ENCODE measurements around the gene DSCAML1. TPM values are rescaled to one million over a fixed set of nuclear protein-coding genes. Genes with fewer than 3 reads are reported as not detected.

DSCAML1 gene
- total and polyA plus RNA-seq, 10 of the 15 experiments (the other 5 are each of a cell fraction or from before 2014, with no cell fraction given), result 0.03 to 0.18 (median 0.06) TPM; not detected in 1

DNA sequence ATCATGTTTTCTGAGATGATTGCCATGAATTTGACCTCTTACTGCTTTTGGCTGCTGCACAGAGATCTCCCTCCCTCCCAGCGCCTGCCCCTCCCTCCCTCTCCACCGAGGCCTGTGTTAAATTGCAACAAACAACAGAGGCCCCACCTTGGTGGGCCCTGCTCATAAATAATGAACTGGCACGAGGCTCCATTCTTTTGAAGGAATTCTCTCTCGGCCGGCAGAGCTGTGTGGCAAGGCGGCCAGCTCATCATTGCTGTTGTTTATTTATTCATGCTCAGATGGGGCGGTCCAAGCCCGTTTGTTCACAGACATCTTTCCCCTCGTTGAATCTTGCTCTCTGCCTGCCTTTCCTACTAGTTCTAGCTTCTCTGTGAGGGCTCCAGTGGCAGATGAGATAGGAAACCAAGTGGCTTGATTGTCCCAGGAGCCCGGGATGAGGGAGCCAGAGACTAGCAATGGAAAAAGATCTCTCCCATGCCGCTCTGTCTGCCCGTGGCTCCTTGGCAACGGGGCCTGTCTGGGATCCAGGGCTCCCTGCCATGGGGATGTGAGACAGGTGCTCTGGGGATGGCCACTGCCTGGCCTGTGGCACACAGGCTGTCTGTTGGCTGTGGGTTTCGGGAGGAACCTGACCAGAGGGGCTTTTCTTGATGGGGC lies 192.6 kb downstream of the DSCAML1 start (continued):
- TF ChIP-seq ZZZ3 (IDR thresholded peaks at IDR 0.05; ENCODE audit: control insufficient read depth, insufficient read length, low read depth) (no peak), ESRRA (IDR thresholded peaks at IDR 0.05; ENCODE audit: low read length) (no peak), RELA (IDR thresholded peaks at IDR 0.05; ENCODE audit: borderline replicate concordance, partially characterized antibody) (no peak)
- TF ChIP-seq, protein P1, sequence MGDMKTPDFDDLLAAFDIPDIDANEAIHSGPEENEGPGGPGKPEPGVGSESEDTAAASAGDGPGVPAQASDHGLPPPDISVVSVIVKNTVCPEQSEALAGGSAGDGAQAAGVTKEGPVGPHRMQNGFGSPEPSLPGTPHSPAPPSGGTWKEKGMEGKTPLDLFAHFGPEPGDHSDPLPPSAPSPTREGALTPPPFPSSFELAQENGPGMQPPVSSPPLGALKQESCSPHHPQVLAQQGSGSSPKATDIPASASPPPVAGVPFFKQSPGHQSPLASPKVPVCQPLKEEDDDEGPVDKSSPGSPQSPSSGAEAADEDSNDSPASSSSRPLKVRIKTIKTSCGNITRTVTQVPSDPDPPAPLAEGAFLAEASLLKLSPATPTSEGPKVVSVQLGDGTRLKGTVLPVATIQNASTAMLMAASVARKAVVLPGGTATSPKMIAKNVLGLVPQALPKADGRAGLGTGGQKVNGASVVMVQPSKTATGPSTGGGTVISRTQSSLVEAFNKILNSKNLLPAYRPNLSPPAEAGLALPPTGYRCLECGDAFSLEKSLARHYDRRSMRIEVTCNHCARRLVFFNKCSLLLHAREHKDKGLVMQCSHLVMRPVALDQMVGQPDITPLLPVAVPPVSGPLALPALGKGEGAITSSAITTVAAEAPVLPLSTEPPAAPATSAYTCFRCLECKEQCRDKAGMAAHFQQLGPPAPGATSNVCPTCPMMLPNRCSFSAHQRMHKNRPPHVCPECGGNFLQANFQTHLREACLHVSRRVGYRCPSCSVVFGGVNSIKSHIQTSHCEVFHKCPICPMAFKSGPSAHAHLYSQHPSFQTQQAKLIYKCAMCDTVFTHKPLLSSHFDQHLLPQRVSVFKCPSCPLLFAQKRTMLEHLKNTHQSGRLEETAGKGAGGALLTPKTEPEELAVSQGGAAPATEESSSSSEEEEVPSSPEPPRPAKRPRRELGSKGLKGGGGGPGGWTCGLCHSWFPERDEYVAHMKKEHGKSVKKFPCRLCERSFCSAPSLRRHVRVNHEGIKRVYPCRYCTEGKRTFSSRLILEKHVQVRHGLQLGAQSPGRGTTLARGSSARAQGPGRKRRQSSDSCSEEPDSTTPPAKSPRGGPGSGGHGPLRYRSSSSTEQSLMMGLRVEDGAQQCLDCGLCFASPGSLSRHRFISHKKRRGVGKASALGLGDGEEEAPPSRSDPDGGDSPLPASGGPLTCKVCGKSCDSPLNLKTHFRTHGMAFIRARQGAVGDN (IDR thresholded peaks at IDR 0.05), result no peak

- Histone ChIP-seq H2AFZ (ENCODE audit: control insufficient read depth, low read depth, low read length) (no peak overlapping the region), H3K4me3 (no peak overlapping the region), H4K20me1 (ENCODE audit: control insufficient read depth, insufficient read depth) (no peaks in the 10 kb centered on the region), H3K79me2 (ENCODE audit: control insufficient read depth, insufficient read depth, low read length) (no peaks in the 10 kb centered on the region), H3K4me2 (ENCODE audit: control insufficient read depth, insufficient read depth) (no peak overlapping the region), H3K4me1 (ENCODE audit: control insufficient read depth, insufficient read depth, low read length) (peaks cover 23% of the 10 kb centered on the region), H3K9me3 (replicated peaks; ENCODE audit: control insufficient read depth, insufficient read depth, low read length) (no peaks in the 10 kb centered on the region), H3K27ac (ENCODE audit: control insufficient read depth, insufficient read depth) (no peak overlapping the region), H3K27me3 (replicated peaks in 1 of 2; ENCODE audit: control insufficient read depth in 2 of 2, insufficient read depth in 2 of 2, low read length in 1 of 2) (no peaks in the 10 kb centered on the region; a peak in 2 of 4 replicates), H3K36me3 (ENCODE audit: control insufficient read depth in 2 of 2, insufficient read depth in 2 of 2, low read length in 1 of 2) (no peaks in the 10 kb centered on the region), H3K9ac (ENCODE audit: control insufficient read depth, insufficient read depth, low read length) (no peak overlapping the region)
- in situ Hi-C loops (cut with MboI) (no loop called here), intact Hi-C loops (cut with micrococcal nuclease; ENCODE audit: unreplicated experiment) (no loop called here)
- DNase-seq (ENCODE audit: low read depth, low spot score) (no peak), ATAC-seq (no peak), FAIRE-seq (no peak)
- POLR2A ChIA-PET, result no interaction called here
- no TSS peak for BruUV-seq (replicated peaks)
- RAD21 ChIA-PET (ENCODE audit: unreplicated experiment), result interaction anchor here (1.2 kb wide), 1 partner anchor 178 kb away, joined by 3 read pairs; no protein-coding TSS in a partner anchor
- SMC1A ChIA-PET (ENCODE audit: uncharacterized antibody, unreplicated experiment), result no interaction called here
- WGBS (ENCODE audit: insufficient coverage, insufficient replicate concordance, low lambda C conversion rate, missing lambda C conversion rate), result 59% methylated on average over 5 of the region's 5 CpGs
- TF ChIP-seq TCF12 (IDR thresholded peaks at IDR 0.05; ENCODE audit: low read depth, low read length), result no peak
- no peak for TF ChIP-seq ESRRA (IDR thresholded peaks at IDR 0.05; ENCODE audit: low read length)
- TF ChIP-seq ZNF217 (IDR thresholded peaks at IDR 0.05), result no peak
- no peak for TF ChIP-seq USF2 (IDR thresholded peaks at IDR 0.05; ENCODE audit: borderline replicate concordance, low read depth, low read length)
- TF ChIP-seq ATF7 (IDR thresholded peaks at IDR 0.05; ENCODE audit: low read depth), result no peak
- CTCF ChIA-PET, result interaction anchor here (0.6 to 1.1 kb wide), 2 partner anchors 17 to 58 kb away, joined by 3 read pairs; no protein-coding TSS in a partner anchor
Measured at GRCh38 chr11:117603932-117604331, 193.1 kb downstream of the DSCAML1 start.

Measured in GM12878 (cell line).